K562 (cell line): ENCODE measurements around the gene TNPO3. TPM values are rescaled to one million over a fixed set of nuclear protein-coding genes. Genes with fewer than 3 reads are reported as not detected.

Source experiments
- CBX2 ChIP-seq: fragments of 200-600 bp; sonication (generic); IDR thresholded peaks from one replicate; pipeline ENCODE4 v1.6.1; 2012; ENCODE audit warnings: mild to moderate bottlenecking, low read length, inconsistent platforms; ENCODE audit not compliant: insufficient read depth, poor library complexity, severe bottlenecking
- FUS ChIP-seq: fragments of 200-400 bp; formaldehyde crosslinking; optimal IDR thresholded peaks from 2 replicates; pipeline ENCODE3; 2017; ENCODE audit warnings: low read depth, low read length
- MTA1 ChIP-seq: fragments of 450-650 bp; IDR thresholded peaks from 2 replicates; pipeline ENCODE4 v1.6.1; 2017; ENCODE audit warnings: borderline replicate concordance
- NFATC3 ChIP-seq: fragments of 450-650 bp; IDR thresholded peaks from 2 replicates; pipeline ENCODE4 v1.6.1; 2017; ENCODE audit warnings: mild to moderate bottlenecking
- NR2C2 ChIP-seq, 2 experiments: fragments of 200-800 bp in 1 of 2; sonication (Bioruptor generic) in 1 of 2; sonication (generic) in 1 of 2; formaldehyde crosslinking in 1 of 2; IDR thresholded peaks; 2 replicates each; pipeline versions ENCODE4 v1.6.1 to v1.8.0; 2016 to 2022; ENCODE audit warnings: mild to moderate bottlenecking in 1 of 2, missing compliant biosample characterization in 1 of 2, missing genetic modification characterization in 1 of 2, missing genetic modification reagents in 1 of 2
- POLR2A ChIP-seq: fragments of 450-650 bp; conservative IDR thresholded peaks from 2 replicates; pipeline ENCODE4 v1.6.1; 2016
- POLR2H ChIP-seq: IDR thresholded peaks from 2 replicates; pipeline ENCODE4 v1.6.1; 2016; ENCODE audit warnings: missing genetic modification characterization, low read depth, mild to moderate bottlenecking, control low read depth, missing compliant biosample characterization, moderate library complexity
- SMARCA5 ChIP-seq: fragments of 450-650 bp; IDR thresholded peaks from 2 replicates; pipeline ENCODE4 v1.6.1; 2016
- TFAM ChIP-seq: fragments of 250-450 bp; sonication (Bioruptor Pico); conservative IDR thresholded peaks from 2 replicates; pipeline ENCODE4 v1.5.0; 2021; ENCODE audit warnings: mild to moderate bottlenecking, moderate library complexity
- ZFP1 ChIP-seq: fragments of 450-650 bp; formaldehyde crosslinking; IDR thresholded peaks from 2 replicates; pipeline ENCODE4 v1.4.0; 2020; ENCODE audit warnings: mild to moderate bottlenecking, mixed read lengths
- ZNF589 ChIP-seq: fragments of 200-800 bp; sonication (Bioruptor generic); IDR thresholded peaks from 2 replicates; pipeline ENCODE4 v1.6.1; 2016; ENCODE audit warnings: low read depth, missing genetic modification characterization, missing compliant biosample characterization
- ZNF75A ChIP-seq: fragments of 450-650 bp; formaldehyde crosslinking; IDR thresholded peaks from 2 replicates; pipeline ENCODE4 v1.4.0; 2020; ENCODE audit warnings: mild to moderate bottlenecking
- polyA plus RNA-seq, 8 experiments: library from polyadenylated mRNA; depleted of rRNA in 4 of 8; stranded (reverse) in 5 of 8; unstranded in 3 of 8; fragments of >200 nt; fragmentation: Nextera tagmentation in 2 of 8; fragmentation: Illumina TruSeq in 1 of 8; extraction: Ambion mirVana in 2 of 8; extraction: Trizol in 1 of 8; gene quantifications; 2 replicates each; pipeline versions ENCODE4 v1.2.1 to v1.2.3, GENCODE V29; 2011 to 2014; ENCODE audit warnings: inconsistent platforms in 1 of 8, missing spikeins in 1 of 8
- total RNA-seq, 7 experiments: library from RNA; depleted of rRNA in 6 of 7; stranded (reverse); fragments of >200 nt in 6 of 7; fragmentation: Illumina TruSeq in 2 of 7; extraction: Trizol in 2 of 7; gene quantifications; 2 replicates each; pipeline versions ENCODE4 v1.2.1 to v1.2.3, GENCODE V29; 2011 to 2021; ENCODE audit warnings: low replicate concordance in 1 of 7
- TF ChIP-seq, protein P1 (sequence below): fragments of 450-650 bp; IDR thresholded peaks from 2 replicates; pipeline ENCODE4 v1.6.1; 2016; ENCODE audit warnings: low read depth
- TF ChIP-seq, protein P2 (sequence below): fragments of 450-650 bp; formaldehyde crosslinking; IDR thresholded peaks from 2 replicates; pipeline ENCODE4 v1.4.0; 2020; ENCODE audit warnings: mild to moderate bottlenecking, moderate library complexity
- TF ChIP-seq, protein P3 (sequence below): fragments of 250-450 bp; sonication (Bioruptor Pico); IDR thresholded peaks from 2 replicates; pipeline ENCODE4 v1.6.1; 2021; ENCODE audit warnings: mild to moderate bottlenecking

TNPO3 gene
- total and polyA plus RNA-seq, 9 of the 15 experiments (the other 6 are each of a cell fraction or from before 2014, with no cell fraction given) = 35.8 to 125 (median 110) TPM

DNA sequence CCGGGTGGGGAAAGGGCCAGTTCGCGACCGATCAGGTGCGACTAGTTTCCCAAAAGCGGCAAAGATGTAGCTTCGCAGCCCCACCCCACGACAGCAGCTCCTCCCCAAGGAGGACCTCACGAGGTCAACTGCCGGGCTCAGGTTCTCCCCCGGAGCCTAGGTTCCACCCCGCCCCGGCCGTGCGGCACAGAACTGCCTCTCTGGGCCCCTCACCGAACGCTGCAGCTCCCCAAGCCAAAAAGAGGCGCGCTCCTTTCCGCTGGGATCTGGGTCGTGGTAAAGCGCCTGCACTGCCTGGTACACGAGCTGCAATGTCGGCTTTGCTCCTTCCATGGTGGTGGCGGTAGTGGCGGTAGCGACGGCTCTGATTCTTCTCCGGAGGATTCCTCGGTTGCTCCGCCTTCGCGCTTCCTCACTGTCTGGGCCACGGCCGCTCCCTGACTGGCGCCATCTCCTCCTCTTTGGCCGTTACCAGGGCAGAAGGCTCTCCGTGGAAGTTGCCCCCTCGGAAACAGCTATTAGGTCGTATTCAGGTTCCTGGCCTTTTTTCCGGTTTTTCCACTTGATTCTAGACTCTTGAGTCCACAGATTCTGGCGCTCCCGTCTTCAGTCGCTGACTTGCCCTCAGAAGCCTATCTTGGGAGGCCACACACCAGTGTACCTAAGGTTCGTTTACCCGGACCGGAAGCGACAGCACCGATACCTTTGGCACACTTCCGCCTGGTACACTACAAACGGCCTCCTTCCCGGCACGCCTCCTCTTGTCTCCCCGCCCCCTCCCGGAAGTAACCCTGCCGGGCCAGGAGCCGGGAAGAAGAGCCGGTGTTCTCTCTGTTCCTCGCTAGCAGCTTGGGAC, at the start of gene TNPO3 (continued):
- TF ChIP-seq, protein P1, sequence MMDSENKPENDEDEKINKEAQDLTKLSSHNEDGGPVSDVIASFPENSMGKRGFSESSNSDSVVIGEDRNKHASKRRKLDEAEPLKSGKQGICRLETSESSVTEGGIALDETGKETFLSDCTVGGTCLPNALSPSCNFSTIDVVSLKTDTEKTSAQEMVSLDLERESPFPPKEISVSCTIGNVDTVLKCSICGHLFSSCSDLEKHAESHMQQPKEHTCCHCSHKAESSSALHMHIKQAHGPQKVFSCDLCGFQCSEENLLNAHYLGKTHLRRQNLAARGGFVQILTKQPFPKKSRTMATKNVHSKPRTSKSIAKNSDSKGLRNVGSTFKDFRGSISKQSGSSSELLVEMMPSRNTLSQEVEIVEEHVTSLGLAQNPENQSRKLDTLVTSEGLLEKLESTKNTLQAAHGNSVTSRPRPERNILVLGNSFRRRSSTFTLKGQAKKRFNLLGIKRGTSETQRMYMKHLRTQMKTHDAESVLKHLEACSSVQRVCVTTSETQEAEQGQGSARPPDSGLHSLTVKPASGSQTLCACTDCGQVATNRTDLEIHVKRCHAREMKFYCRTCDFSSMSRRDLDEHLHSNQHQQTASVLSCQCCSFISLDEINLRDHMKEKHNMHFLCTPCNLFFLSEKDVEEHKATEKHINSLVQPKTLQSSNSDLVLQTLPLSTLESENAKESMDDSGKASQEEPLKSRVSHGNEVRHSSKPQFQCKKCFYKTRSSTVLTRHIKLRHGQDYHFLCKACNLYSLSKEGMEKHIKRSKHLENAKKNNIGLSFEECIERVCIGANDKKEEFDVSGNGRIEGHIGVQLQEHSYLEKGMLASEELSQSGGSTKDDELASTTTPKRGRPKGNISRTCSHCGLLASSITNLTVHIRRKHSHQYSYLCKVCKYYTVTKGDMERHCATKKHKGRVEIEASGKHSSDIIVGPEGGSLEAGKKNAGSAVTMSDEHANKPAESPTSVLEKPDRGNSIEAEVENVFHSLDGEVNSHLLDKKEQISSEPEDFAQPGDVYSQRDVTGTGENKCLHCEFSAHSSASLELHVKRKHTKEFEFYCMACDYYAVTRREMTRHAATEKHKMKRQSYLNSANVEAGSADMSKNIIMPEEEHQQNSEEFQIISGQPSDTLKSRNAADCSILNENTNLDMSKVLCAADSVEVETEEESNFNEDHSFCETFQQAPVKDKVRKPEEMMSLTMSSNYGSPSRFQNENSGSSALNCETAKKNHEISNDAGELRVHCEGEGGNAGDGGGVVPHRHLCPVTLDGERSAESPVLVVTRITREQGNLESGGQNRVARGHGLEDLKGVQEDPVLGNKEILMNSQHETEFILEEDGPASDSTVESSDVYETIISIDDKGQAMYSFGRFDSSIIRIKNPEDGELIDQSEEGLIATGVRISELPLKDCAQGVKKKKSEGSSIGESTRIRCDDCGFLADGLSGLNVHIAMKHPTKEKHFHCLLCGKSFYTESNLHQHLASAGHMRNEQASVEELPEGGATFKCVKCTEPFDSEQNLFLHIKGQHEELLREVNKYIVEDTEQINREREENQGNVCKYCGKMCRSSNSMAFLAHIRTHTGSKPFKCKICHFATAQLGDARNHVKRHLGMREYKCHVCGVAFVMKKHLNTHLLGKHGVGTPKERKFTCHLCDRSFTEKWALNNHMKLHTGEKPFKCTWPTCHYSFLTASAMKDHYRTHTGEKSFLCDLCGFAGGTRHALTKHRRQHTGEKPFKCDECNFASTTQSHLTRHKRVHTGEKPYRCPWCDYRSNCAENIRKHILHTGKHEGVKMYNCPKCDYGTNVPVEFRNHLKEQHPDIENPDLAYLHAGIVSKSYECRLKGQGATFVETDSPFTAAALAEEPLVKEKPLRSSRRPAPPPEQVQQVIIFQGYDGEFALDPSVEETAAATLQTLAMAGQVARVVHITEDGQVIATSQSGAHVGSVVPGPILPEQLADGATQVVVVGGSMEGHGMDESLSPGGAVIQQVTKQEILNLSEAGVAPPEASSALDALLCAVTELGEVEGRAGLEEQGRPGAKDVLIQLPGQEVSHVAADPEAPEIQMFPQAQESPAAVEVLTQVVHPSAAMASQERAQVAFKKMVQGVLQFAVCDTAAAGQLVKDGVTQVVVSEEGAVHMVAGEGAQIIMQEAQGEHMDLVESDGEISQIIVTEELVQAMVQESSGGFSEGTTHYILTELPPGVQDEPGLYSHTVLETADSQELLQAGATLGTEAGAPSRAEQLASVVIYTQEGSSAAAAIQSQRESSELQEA = peak; percentile 42; the same call in 1 of the 2 replicates
- TF ChIP-seq, protein P2, sequence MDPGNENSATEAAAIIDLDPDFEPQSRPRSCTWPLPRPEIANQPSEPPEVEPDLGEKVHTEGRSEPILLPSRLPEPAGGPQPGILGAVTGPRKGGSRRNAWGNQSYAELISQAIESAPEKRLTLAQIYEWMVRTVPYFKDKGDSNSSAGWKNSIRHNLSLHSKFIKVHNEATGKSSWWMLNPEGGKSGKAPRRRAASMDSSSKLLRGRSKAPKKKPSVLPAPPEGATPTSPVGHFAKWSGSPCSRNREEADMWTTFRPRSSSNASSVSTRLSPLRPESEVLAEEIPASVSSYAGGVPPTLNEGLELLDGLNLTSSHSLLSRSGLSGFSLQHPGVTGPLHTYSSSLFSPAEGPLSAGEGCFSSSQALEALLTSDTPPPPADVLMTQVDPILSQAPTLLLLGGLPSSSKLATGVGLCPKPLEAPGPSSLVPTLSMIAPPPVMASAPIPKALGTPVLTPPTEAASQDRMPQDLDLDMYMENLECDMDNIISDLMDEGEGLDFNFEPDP (CRISPR knock-in tag) = no peak
- peak; percentile 65; the same call in 1 of the 2 replicates for TF ChIP-seq NR2C2 (CRISPR knock-in tag; IDR thresholded peaks at IDR 0.05)
- peak; percentile 97 for TF ChIP-seq NR2C2 (tag; IDR thresholded peaks at IDR 0.05)
- no peak; the same call in 1 of the 2 replicates for TF ChIP-seq SMARCA5
- 0 out of 2 replicates have a peak, but pooled peaks have one; percentile 54 for TF ChIP-seq ZNF589 (CRISPR knock-in tag)
- TF ChIP-seq NFATC3 = peak; percentile 93
- peak; percentile 98 for TF ChIP-seq POLR2A
- 0 out of 2 replicates have a peak, but pooled peaks have one; percentile 74 for TF ChIP-seq MTA1
- TF ChIP-seq TFAM (CRISPR knock-in tag) = no peak
- TF ChIP-seq POLR2H = peak; percentile 93
- no peak for TF ChIP-seq CBX2
- peak; percentile 65; the same call in 1 of the 2 replicates for TF ChIP-seq ZNF75A (CRISPR knock-in tag)
- TF ChIP-seq FUS = no peak
- TF ChIP-seq ZFP1 = peak; percentile 42; the same call in 1 of the 2 replicates
- TF ChIP-seq, protein P3, sequence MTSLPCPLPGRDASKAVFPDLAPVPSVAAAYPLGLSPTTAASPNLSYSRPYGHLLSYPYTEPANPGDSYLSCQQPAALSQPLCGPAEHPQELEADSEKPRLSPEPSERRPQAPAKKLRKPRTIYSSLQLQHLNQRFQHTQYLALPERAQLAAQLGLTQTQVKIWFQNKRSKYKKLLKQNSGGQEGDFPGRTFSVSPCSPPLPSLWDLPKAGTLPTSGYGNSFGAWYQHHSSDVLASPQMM = no peak
